ENCODE results near the gene C19orf81. TPM values are rescaled to one million over a fixed set of nuclear protein-coding genes. Genes with fewer than 3 reads are reported as not detected.

C19orf81 gene
- total RNA-seq (2014; rRNA removed; shearing (Covaris generic)) (not detected in 2 replicates), polyA plus RNA-seq (2016; fragmentation: Nextera tagmentation; extraction: Ambion mirVana) (1.1 and 1.6 TPM in 2 replicates)

DNA sequence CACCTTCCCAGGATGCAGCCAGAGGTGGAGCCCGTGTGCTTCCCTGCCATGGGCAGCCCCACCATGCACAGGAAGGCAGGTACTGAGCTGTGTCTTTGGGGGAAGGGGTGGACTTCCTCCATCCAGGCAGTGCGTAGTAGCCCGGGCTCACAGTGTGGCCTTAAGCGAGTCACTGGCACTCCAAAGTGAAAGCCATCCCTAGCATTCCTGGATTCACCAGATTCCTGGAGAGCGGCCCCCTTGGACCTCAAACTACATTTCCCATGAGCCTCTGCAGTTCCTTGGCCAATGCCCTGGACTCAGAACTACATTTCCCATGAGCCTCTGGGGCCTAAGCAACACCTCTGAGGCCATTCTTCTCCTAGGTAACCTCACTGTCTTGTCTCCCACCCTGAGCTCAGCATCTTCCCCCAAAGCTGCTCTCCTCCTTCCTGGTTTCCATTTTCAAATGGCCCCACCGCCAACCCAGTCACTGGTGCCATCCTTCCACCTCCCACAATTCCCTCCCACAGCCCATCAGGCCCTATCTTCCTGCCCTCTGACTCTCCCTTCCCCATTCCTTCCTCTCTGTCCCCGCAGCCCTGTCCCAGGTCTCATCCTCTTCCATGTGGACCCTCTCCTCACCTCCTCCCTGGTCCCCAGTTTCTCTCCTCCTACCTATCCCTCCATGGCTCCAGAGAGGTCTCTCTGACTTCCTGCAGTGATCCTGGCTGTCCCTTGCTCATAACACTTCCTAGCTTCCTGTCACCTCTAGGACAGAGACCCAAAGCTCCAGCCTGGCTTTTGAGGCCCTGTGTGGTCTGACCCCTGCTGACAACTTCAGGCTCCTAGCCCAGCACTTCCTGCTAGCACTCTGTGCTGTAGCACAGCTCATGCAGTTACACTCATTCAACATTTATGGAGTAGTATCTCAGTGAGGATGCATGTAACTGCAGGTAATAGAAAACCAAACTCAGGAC lies at the start of gene C19orf81:
TSS of gene C19orf81 (plus strand) at position 13 of the 959 bp plus-strand sequence. CDS start at position 13, 0 bp downstream.
- no peaks in the 10 kb centered on the region for H3K4me1 ChIP-seq (ENCODE audit: insufficient read depth)
- no peak for TF ChIP-seq EZH2phosphoT487 (IDR thresholded peaks at IDR 0.05; ENCODE audit: insufficient read depth, low read depth)
- TF ChIP-seq EZH2 (IDR thresholded peaks at IDR 0.05; ENCODE audit: insufficient read depth, poor library complexity, severe bottlenecking), result no peak
- no peaks in the 10 kb centered on the region for H3K36me3 ChIP-seq (ENCODE audit: low read depth)
- peak; percentile 38 for DNase-seq
- no peaks in the 10 kb centered on the region for H3F3A ChIP-seq (ENCODE audit: insufficient read depth)
- H3K79me2 ChIP-seq (ENCODE audit: insufficient read depth), result no peaks in the 10 kb centered on the region
- H2AFZ ChIP-seq, result no peak within 1 kb of the TSS
- no peak within 1 kb of the TSS for H3K27ac ChIP-seq
- no peak within 1 kb of the TSS for H3K4me2 ChIP-seq (ENCODE audit: unreplicated experiment)
- H4K20me1 ChIP-seq (ENCODE audit: insufficient read depth), result no peaks in the 10 kb centered on the region
- 7 to 9% methylated on average over 7 of the region's 7 CpGs for WGBS, 2 experiments (ENCODE audit: low coverage in 1 of 2, low lambda C conversion rate in 2 of 2, missing lambda C conversion rate in 2 of 2)
- H3K4me3 ChIP-seq, result no peak within 1 kb of the TSS
- no peak within 1 kb of the TSS for H3K9ac ChIP-seq
- H3K27me3 ChIP-seq (replicated peaks; ENCODE audit: insufficient read depth), result peaks cover 11% of the 10 kb centered on the region
- no peaks in the 10 kb centered on the region for H3K9me2 ChIP-seq (ENCODE audit: insufficient read depth)
- H3K9me3 ChIP-seq (ENCODE audit: low read depth), result no peaks in the 10 kb centered on the region
- in situ Hi-C loops (cut with MboI), result no loop called here

DNA sequence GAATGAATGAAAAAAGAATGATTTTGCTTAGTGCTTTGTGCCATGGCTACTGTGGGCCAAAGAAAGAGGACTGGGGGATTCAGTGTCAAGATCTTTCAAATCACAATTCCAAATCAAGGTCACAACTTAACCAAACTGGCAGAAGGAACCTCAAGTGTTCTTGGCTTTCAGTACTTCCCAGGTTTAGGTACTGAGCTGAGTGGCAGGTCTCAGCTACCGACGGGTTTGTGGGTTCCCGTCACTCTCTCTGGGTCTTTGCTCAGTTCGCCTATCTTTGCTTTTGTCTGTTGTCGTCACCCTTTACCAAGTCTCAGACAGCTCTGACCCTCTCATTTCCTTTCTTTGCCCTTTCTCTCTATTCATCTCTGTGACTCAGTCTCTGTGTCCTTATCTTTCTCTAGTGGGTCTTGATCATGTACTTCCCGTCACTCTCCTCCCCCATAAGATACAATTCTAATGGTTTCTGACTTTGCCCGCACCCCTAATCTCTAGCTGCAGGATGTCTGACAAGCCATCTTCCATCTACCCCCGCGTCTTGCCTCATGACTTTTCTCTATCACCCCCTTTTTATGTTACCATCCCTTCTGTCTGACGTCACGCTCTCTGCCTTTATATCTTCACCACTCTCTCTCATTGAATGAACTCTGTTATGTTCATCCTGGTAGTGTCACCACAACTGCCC lies 47.7 kb upstream of the C19orf81 start:
- H3K36me3 ChIP-seq (ENCODE audit: low read depth), result no peaks in the 10 kb centered on the region
- no peak overlapping the region for H3K4me2 ChIP-seq (ENCODE audit: unreplicated experiment)
- TF ChIP-seq EZH2 (IDR thresholded peaks at IDR 0.05; ENCODE audit: insufficient read depth, poor library complexity, severe bottlenecking) (no peak), EZH2phosphoT487 (IDR thresholded peaks at IDR 0.05; ENCODE audit: insufficient read depth, low read depth) (no peak)
- in situ Hi-C loops (cut with MboI), result no loop called here
- no peak for DNase-seq
- no peak overlapping the region for H3K27ac ChIP-seq
- no peaks in the 10 kb centered on the region for H3K9me3 ChIP-seq (ENCODE audit: low read depth)
- H3K9ac ChIP-seq, result no peak overlapping the region
- H2AFZ ChIP-seq, result no peak overlapping the region
- H3K27me3 ChIP-seq (replicated peaks; ENCODE audit: insufficient read depth), result peaks cover 39% of the 10 kb centered on the region
- no peak overlapping the region for H3K4me3 ChIP-seq
- 28 to 30% methylated on average over 11 of the region's 11 CpGs for WGBS, 2 experiments (ENCODE audit: low coverage in 1 of 2, low lambda C conversion rate in 2 of 2, missing lambda C conversion rate in 2 of 2)
- H3F3A ChIP-seq (ENCODE audit: insufficient read depth), result no peaks in the 10 kb centered on the region
- H4K20me1 ChIP-seq (ENCODE audit: insufficient read depth), result no peaks in the 10 kb centered on the region
- H3K9me2 ChIP-seq (ENCODE audit: insufficient read depth), result no peaks in the 10 kb centered on the region
- no peaks in the 10 kb centered on the region for H3K79me2 ChIP-seq (ENCODE audit: insufficient read depth)
- H3K4me1 ChIP-seq (ENCODE audit: insufficient read depth), result no peaks in the 10 kb centered on the region

DNA sequence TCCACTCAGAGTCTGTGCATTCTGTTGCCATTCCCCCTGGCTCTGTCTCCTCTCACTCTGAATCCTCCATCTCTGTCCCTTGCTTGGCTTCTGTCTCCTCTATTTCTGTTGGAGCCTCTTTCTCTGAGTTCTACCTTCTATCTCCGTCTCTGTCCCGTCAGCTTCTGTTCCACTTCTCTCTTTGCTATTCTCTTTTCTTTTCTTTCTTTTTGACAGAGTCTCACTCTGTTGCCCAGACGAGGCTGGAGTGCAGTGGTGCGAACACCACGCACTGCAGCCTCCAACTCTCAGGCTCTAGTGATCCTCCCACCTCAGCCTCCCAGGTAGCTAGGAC lies 47.2 kb upstream of the C19orf81 start:
- in situ Hi-C loops (cut with MboI), result no loop called here
- H3K4me1 ChIP-seq (ENCODE audit: insufficient read depth), result no peaks in the 10 kb centered on the region
- H3K27me3 ChIP-seq (replicated peaks; ENCODE audit: insufficient read depth), result peaks cover 39% of the 10 kb centered on the region
- H3K9me2 ChIP-seq (ENCODE audit: insufficient read depth), result no peaks in the 10 kb centered on the region
- H4K20me1 ChIP-seq (ENCODE audit: insufficient read depth), result no peaks in the 10 kb centered on the region
- 46 to 64% methylated on average over 5 of the region's 5 CpGs for WGBS, 2 experiments (ENCODE audit: low coverage in 1 of 2, low lambda C conversion rate in 2 of 2, missing lambda C conversion rate in 2 of 2)
- no peaks in the 10 kb centered on the region for H3K9me3 ChIP-seq (ENCODE audit: low read depth)
- no peak overlapping the region for H3K4me2 ChIP-seq (ENCODE audit: unreplicated experiment)
- H3K4me3 ChIP-seq, result no peak overlapping the region
- no peak for DNase-seq
- H2AFZ ChIP-seq, result no peak overlapping the region
- no peaks in the 10 kb centered on the region for H3F3A ChIP-seq (ENCODE audit: insufficient read depth)
- H3K36me3 ChIP-seq (ENCODE audit: low read depth), result no peaks in the 10 kb centered on the region
- no peak overlapping the region for H3K9ac ChIP-seq
- H3K79me2 ChIP-seq (ENCODE audit: insufficient read depth), result no peaks in the 10 kb centered on the region
- no peak overlapping the region for H3K27ac ChIP-seq
- TF ChIP-seq EZH2phosphoT487 (IDR thresholded peaks at IDR 0.05; ENCODE audit: insufficient read depth, low read depth), result no peak
- TF ChIP-seq EZH2 (IDR thresholded peaks at IDR 0.05; ENCODE audit: insufficient read depth, poor library complexity, severe bottlenecking), result no peak

DNA sequence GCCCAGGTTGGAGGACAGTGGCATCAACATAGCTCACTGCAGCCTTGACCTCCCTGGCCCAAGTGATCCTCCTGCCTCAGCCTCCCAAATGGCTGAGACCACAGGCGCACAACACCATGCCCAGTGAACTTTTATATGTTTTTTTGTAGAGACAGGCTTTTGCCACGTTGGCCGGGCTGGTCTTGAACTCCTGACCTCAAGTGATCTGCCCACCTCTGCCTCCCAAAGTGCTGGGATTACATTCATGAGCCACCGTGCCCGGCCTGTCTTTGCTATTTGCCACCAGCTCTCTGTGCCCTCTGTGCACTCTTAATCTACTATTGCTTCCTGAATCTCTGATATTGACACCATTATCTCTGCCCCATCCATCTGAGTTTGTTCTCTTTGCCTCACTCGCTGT lies 46.7 kb upstream of the C19orf81 start:
- H3K4me2 ChIP-seq (ENCODE audit: unreplicated experiment), result no peak overlapping the region
- no peaks in the 10 kb centered on the region for H3K36me3 ChIP-seq (ENCODE audit: low read depth)
- H3K9me2 ChIP-seq (ENCODE audit: insufficient read depth), result no peaks in the 10 kb centered on the region
- no peak overlapping the region for H3K27ac ChIP-seq
- WGBS, 2 experiments (ENCODE audit: low coverage in 1 of 2, low lambda C conversion rate in 2 of 2, missing lambda C conversion rate in 2 of 2), result 45 to 53% methylated on average over 6 of the region's 6 CpGs
- H3K4me3 ChIP-seq, result no peak overlapping the region
- peaks cover 38% of the 10 kb centered on the region for H3K27me3 ChIP-seq (replicated peaks; ENCODE audit: insufficient read depth)
- no peaks in the 10 kb centered on the region for H4K20me1 ChIP-seq (ENCODE audit: insufficient read depth)
- no peak for TF ChIP-seq EZH2 (IDR thresholded peaks at IDR 0.05; ENCODE audit: insufficient read depth, poor library complexity, severe bottlenecking)
- no peak for TF ChIP-seq EZH2phosphoT487 (IDR thresholded peaks at IDR 0.05; ENCODE audit: insufficient read depth, low read depth)
- no peaks in the 10 kb centered on the region for H3K9me3 ChIP-seq (ENCODE audit: low read depth)
- no peak overlapping the region for H2AFZ ChIP-seq
- no peaks in the 10 kb centered on the region for H3F3A ChIP-seq (ENCODE audit: insufficient read depth)
- H3K79me2 ChIP-seq (ENCODE audit: insufficient read depth), result no peaks in the 10 kb centered on the region
- no peak overlapping the region for H3K9ac ChIP-seq
- no peaks in the 10 kb centered on the region for H3K4me1 ChIP-seq (ENCODE audit: insufficient read depth)
- in situ Hi-C loops (cut with MboI), result no loop called here
- no peak for DNase-seq

All from GM23248 (cell line).